Aorta (tissue), 5 donors: ENCODE measurements around the gene TMEM170A. TPM values are rescaled to one million over a fixed set of nuclear protein-coding genes. Genes with fewer than 3 reads are reported as not detected.
A peak's percentile ranks its signal among the peaks of the same experiment; 100 is the strongest.
"Not testable (repeated sequence)": the region's sequence is repeated elsewhere in the genome, so short reads cannot be mapped to it uniquely, and the experiment has no call there.

Experiments used
- ATAC-seq: fragments of 200-7000 bp; cut with Tn5 transposase; one replicate; pipeline ENCODE4 v1.9.1; 2022; ENCODE audit warnings: moderate library complexity; ENCODE audit not compliant: low FRiP score
- DNase-seq, 2 donors: peaks; one replicate each; pipeline ENCODE4 v3.0.0-alpha.2; 2020
- H3K27ac ChIP-seq, 2 donors: one replicate each; pipeline ENCODE4 v1.5.1; 2013; ENCODE audit warnings: low read length in 2 of 2, mild to moderate bottlenecking in 2 of 2, moderate library complexity in 2 of 2, control low read depth in 1 of 2, inconsistent platforms in 1 of 2, low read depth in 1 of 2
- H3K27me3 ChIP-seq, 2 donors: one replicate each; pipeline ENCODE4 v1.6.1; 2013; ENCODE audit warnings: control low read depth in 1 of 2, low read length in 1 of 2, mild to moderate bottlenecking in 1 of 2, moderate library complexity in 1 of 2; ENCODE audit not compliant: insufficient read depth in 2 of 2, control insufficient read depth in 1 of 2
- H3K36me3 ChIP-seq, 2 donors: one replicate each; pipeline ENCODE4 v1.6.1; 2013; ENCODE audit warnings: control low read depth in 1 of 2, low read length in 1 of 2, mild to moderate bottlenecking in 1 of 2; ENCODE audit not compliant: insufficient read depth in 2 of 2, control insufficient read depth in 1 of 2
- H3K4me1 ChIP-seq, 2 donors: one replicate each; pipeline ENCODE4 v1.6.1; 2013; ENCODE audit warnings: low read length in 2 of 2, control low read depth in 1 of 2, mild to moderate bottlenecking in 1 of 2, moderate library complexity in 1 of 2; ENCODE audit not compliant: insufficient read depth in 2 of 2, control insufficient read depth in 1 of 2
- H3K4me3 ChIP-seq, 2 donors: one replicate each; pipeline ENCODE4 v1.5.1; 2013; ENCODE audit warnings: low read length in 2 of 2, control low read depth in 1 of 2, mild to moderate bottlenecking in 1 of 2
- H3K9me3 ChIP-seq: one replicate; pipeline ENCODE4 v1.6.1; 2013; ENCODE audit warnings: mild to moderate bottlenecking, low read length; ENCODE audit not compliant: control insufficient read depth
- WGBS, 2 donors: extraction: QIAGEN DNeasy Blood & Tissue Kit; methylation state at CpG; one replicate each; pipeline ENCODE4 v1.1.7; 2013; 5-methylcytosine and 5-hydroxymethylcytosine counted together
- intact Hi-C, 2 donors: fragments of 100-400 bp; cut with DNase I; formaldehyde crosslinking; loops; one replicate each; pipeline versions ENCODE4 v1.14.2 to v1.15.0; 2022
- polyA plus RNA-seq, 2 donors: library from polyadenylated mRNA; stranded (reverse); fragments of 200-250 nt; gene quantifications; one replicate each; pipeline ENCODE4 v1.2.3, GENCODE V29; 2013
- total RNA-seq, 2 donors: library from RNA; stranded (reverse); fragmentation: NEBNext Ultra II Directional; extraction: Animal tissue kit (Norgen Biotek cat#: 25700); gene quantifications; one replicate each; pipeline ENCODE4 v1.2.1, GENCODE V29; 2021
- donor health status: healthy with polysubstance abuse.
- donor health status: Bipolar disorder and iron deficiency.
- donor health status: DM: no; HTN: no; CAD: no.
- donor health status: DM: no; HTN: no; CAD: no.
- donor health status: DM: yes; HTN: yes; CAD: no.

TMEM170A gene
- total and polyA plus RNA-seq, 4 donors = 4.2 to 21.5 (median 13.1) TPM

DNA sequence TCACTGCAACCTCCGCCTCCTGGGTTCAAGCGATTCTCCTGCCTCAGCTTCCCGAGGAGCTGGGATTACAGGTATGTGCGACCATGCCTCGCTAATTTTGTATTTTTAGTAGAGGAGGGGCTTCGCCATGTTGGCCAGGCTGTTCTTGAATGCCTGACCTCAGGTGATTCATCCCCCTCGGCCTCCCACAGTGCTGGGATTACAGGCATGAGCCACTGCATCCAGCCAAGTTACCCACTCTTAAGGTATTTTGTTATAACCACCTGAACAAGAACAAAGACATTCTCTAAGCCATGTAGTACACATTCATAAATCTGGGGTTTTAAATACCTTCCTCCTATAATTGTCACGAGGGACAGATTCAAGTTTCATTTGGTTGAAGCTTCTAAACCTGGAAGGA is 12.3 kb upstream of the TMEM170A start:
- intact Hi-C loops = loop anchor here in 1 of 2 donors (10.0 kb wide), 1 partner anchor 148 kb away; the partner anchor contains the start of gene ADAT1
- ATAC-seq (no peak), DNase-seq (no peak)
- Histone ChIP-seq H3K36me3 (no peaks in the 10 kb centered on the region), H3K9me3 (no peaks in the 10 kb centered on the region), H3K4me1 (no peaks in the 10 kb centered on the region), H3K4me3 (no peak overlapping the region), H3K27me3 (no peaks in the 10 kb centered on the region), H3K27ac (no peak overlapping the region)
- WGBS, 2 donors = 90 to 96% methylated on average over 8 of the region's 8 CpGs

DNA sequence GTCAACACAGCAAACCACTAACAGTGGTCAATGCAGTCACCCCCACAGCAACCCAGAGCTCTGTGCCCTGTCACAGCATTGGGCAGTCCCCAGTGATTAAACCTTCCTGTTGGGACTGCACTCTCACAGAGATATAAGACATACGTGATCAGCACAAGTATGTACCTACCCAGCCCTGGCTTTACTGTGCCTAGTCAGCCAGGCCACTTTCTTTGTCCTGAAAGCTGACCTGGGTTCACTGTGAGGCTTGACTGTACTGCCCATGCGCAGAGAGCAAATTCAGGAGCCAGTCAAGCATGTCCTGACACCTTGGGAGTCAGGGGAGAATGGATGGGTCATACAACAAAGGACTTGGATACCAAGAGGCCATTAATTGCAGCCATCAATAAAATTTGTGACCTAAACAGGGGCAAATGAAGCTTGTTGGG is 10.9 kb upstream of the TMEM170A start:
- H3K4me3 ChIP-seq = no peak overlapping the region
- no peak overlapping the region for H3K27ac ChIP-seq
- H3K4me1 ChIP-seq = no peaks in the 10 kb centered on the region
- H3K9me3 ChIP-seq = no peaks in the 10 kb centered on the region
- no peaks in the 10 kb centered on the region for H3K36me3 ChIP-seq
- DNase-seq (no peak), ATAC-seq (no peak)
- 92 to 96% methylated on average over 2 of the region's 2 CpGs for WGBS, 2 donors
- no peaks in the 10 kb centered on the region for H3K27me3 ChIP-seq
- intact Hi-C loops = loop anchor here in 1 of 2 donors (10.0 kb wide), 1 partner anchor 149 kb away; the partner anchor contains the start of gene ADAT1

DNA sequence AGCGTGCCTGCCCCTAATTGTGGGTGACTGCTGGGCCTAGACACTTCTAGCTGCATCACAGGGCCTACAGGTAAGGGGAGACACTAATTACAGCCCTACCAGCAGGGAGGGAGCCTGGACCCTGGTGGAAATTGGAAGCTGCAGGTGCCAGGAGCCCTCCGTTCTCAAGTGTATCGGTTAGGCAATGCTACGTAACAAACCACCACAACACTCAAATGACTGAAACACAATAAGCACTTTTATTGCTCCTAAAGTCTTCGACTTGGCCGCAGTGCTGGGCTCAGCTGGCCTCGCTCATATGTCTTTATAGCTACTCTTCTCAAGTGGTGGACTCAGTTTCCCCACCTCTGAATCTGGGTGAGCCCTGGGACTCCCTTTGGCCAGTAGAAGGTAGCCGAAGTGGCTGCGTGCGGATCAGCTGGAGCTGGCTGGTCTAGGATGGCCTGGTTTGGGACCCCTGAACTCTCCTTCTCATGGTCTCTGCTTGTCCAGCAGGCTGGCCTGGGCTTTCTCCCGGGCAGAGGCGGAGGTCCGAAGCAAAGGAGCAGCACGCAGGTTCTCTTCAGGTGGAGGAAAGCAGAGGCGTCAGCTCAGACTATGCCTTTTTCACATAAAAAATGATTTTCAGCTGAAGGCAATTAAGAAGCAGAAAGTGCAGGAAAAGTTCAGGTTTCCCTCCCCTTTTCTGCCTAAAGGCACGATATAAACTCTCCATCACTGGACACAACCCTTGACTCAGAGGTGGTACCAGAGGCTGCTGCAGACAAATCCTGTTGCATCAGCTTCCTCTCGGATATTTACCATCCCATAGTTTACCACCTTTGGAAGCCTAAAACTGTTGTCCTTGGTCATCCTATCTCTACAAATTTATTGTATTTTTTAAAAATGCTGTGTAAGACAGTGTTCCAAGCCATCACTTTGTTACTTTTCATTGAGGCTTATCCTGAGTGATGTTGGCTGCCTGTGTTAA is 8.7 kb upstream of the TMEM170A start:
- Histone ChIP-seq H3K27ac (no peak overlapping the region), H3K27me3 (no peaks in the 10 kb centered on the region), H3K4me1 (no peaks in the 10 kb centered on the region), H3K4me3 (no peak overlapping the region), H3K36me3 (no peaks in the 10 kb centered on the region), H3K9me3 (no peaks in the 10 kb centered on the region)
- intact Hi-C loops = loop anchor here (1.0 to 10.0 kb wide), 3 partner anchors 44 to 292 kb away; partner anchors contain the start of gene ADAT1 (in 1 of the 2)
- DNase-seq = no peak
- no peak for ATAC-seq
- 96 to 97% methylated on average over 17 of the region's 17 CpGs for WGBS, 2 donors

DNA sequence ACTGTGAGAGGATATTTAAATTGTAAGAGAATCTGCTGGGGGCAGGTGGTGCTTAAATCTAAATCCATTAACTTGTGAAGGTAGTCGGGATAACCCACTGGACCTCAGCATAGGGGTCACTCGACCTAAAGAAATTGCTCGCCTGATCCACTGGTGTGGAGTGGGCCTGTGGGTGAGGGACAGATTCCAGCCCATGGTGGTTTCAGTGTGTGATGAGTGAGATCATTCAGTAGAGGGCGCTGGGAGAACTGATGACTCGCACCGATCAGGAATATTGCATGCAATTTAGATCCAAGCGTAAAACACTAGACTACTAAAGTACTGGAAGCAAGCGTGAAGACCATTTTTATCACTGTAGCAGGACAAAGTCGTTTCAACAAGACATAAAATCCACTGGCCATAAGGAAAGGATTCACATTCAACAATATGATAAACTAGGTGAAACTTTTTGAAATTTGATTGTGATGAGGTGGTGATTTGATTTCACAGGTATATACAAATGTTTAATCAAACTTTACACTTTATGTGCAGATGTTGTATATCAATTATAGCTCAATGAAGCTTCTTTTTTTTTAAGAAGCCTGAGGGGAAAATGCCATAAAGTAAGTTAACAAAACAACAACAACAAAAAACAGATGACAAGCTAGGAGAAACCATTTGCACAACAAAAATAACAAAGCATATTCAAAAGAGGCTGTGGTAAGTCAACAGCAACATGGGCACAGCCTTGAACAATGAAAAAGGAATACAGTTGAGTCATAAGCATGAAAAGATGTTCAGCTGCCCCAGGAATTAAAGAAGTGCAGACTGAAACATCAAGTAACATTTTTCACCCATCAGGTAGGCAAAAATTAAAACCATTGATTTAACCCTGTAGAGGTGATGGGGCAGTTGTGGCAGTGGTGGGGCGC is 7.5 kb upstream of the TMEM170A start:
- 11 to 13% methylated on average over 10 of the region's 10 CpGs for WGBS, 2 donors
- DNase-seq = peak in 1 of 2 donors; percentile 54

DNA sequence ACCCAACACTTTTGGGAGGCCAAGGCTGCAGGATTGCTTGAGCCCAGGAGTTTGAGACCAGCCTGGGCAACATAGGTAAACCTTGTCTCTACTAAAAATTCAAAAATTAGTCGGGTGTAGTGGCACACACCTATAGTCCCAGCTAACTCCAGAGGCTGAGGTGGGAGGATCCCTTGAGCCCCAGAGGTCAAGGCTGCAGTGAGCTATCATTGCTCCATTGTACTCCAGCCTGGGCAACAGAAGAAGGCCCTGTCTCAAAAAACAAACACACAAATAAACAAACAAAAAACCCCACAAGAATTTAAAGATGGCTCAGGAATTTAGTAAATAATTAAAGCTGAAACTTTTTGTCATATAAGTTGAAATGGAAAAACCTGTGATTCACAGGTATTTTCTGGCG is 2.3 kb upstream of the TMEM170A start:
- no peak for DNase-seq
- no peak overlapping the region for H3K4me3 ChIP-seq
- H3K27ac ChIP-seq = no peak overlapping the region
- no peak for ATAC-seq
- 88 to 90% methylated on average over 2 of the region's 2 CpGs for WGBS, 2 donors
- intact Hi-C loops = loop anchor here in 1 of 2 donors (5.0 kb wide), 1 partner anchor 269 kb away; no protein-coding TSS in a partner anchor
- no peaks in the 10 kb centered on the region for H3K36me3 ChIP-seq
- H3K27me3 ChIP-seq = no peaks in the 10 kb centered on the region
- no peaks in the 10 kb centered on the region for H3K4me1 ChIP-seq
- H3K9me3 ChIP-seq = no peaks in the 10 kb centered on the region

More for the DNA sequence above, 7.5 kb upstream of the TMEM170A start:
- H3K36me3 ChIP-seq = no peaks in the 10 kb centered on the region
- H3K9me3 ChIP-seq = no peaks in the 10 kb centered on the region
- intact Hi-C loops = loop anchor here (1.0 to 10.0 kb wide), 4 partner anchors 45 to 293 kb away; partner anchors contain the start of gene ADAT1 (in 1 of the 2)
- no peak overlapping the region for H3K4me3 ChIP-seq
- no peaks in the 10 kb centered on the region for H3K27me3 ChIP-seq
- ATAC-seq = peak; percentile 93
- no peak overlapping the region for H3K27ac ChIP-seq
- H3K4me1 ChIP-seq = no peaks in the 10 kb centered on the region

DNA sequence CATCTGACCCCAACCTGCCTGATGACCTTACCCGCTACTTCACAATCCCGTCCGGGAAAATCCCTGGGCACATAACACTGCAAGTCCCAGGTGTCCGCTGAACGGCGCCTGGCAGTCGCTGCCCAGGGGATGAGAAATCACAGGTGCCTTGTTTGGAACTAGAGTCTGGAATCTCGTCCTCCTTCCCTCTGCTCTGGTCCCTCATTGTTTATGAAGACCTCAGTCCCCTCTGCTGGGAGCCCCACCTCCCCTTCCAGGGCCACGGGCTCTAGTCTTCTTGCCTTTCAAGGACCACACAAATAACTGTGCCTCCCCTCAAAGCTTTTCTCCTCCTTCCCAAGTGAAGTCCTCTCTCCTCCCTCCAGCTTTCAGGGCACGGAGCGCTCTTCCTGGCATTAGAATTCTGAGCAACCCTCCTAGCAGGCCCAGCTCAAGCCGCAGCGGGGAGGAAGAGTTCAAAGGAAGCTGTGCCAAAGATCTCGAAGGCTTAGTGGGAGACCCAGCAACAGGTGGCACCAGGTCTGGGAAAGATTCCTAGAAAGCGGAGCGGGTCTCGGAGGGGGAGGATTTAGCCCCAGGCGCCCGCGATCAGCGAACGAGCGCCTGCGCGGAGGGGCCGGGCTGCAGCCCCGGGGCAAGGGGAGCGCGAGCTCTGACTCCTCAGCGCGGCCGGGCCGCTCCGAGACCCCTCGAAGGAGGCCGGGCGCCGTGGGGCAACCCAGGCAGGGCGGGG is 934 bp downstream of the TMEM170A start:
- H3K9me3 ChIP-seq, H3K36me3 ChIP-seq, H3K27me3 ChIP-seq, H3K4me1 ChIP-seq: not testable (repeated sequence)
- peak in 1 of 2 donors; percentile 79 for DNase-seq
- intact Hi-C loops = loop anchor here in 1 of 2 donors (1.0 to 2.0 kb wide), 2 partner anchors 31 to 264 kb away; partner anchors contain the start of gene CFDP1
- peak; percentile 30 for ATAC-seq
- Histone ChIP-seq H3K27ac (peak overlapping the region; percentile 19 to 57), H3K4me3 (peak overlapping the region; percentile 51 to 78)
- WGBS, 2 donors = 1% methylated on average over 35 to 39 of the region's 39 CpGs

DNA sequence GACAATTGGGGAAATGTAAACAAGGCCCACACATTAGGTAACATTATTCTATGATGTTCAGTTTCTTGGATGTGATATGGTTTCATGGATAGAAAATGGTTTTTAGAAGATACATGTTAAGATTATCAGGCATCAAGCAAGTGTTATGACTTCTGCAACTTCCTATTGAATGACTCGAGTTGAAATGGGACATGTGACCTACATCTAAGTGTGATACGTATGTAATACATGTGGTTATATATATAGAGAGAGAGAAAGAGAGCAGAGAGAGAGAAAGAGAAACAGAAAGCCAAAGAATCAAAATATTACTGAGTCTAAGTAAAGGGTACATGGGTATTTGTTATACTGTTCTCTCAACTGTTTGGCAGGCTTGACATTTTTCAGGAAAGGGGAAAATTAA is 1.7 kb downstream of the TMEM170A start:
- Histone ChIP-seq H3K9me3 (no peaks in the 10 kb centered on the region), H3K27me3 (no peaks in the 10 kb centered on the region), H3K36me3 (no peaks in the 10 kb centered on the region), H3K27ac (no peak overlapping the region), H3K4me3 (no peak overlapping the region), H3K4me1 (no peaks in the 10 kb centered on the region)
- intact Hi-C loops = no loop called here
- no peak for ATAC-seq
- WGBS, 2 donors = 0 to 5% methylated on average over 2 of the region's 2 CpGs
- DNase-seq = no peak

DNA sequence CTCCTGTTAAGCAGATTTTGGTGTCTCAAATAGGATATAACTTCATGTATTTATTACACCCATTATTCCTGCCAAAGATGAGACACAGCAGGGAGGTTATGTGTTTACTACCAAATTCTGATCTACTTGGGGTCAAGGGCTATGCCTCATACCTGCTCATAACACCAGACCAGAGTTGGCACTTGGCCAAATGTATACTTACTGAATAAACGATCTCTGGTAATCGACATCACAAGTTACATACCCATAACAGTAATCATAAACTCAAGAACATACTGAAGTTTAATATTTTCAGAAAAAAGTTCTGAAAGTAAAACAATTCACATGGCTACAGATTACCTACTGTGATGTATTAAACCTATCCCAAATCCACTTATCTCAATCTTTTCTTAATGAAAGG is 2.9 kb downstream of the TMEM170A start:
- intact Hi-C loops = no loop called here
- ATAC-seq (no peak), DNase-seq (no peak)

More for the DNA sequence above, 2.9 kb downstream of the TMEM170A start:
- 71 to 73% methylated on average over 2 of the region's 2 CpGs for WGBS, 2 donors
- H3K4me1 ChIP-seq = no peaks in the 10 kb centered on the region
- H3K27me3 ChIP-seq = no peaks in the 10 kb centered on the region
- H3K27ac ChIP-seq = no peak overlapping the region
- H3K4me3 ChIP-seq = no peak overlapping the region
- H3K36me3 ChIP-seq = no peaks in the 10 kb centered on the region
- H3K9me3 ChIP-seq = no peaks in the 10 kb centered on the region
